GDM1 (cell line): ENCODE data around the gene RXRG.
A peak's percentile ranks its signal among the peaks of the same experiment; 100 is the strongest.

Experiments used
- DNase-seq: peaks from one replicate; lab custom pipeline; 2025; lab: John Stamatoyannopoulos, UW

The RXRG gene

DNA sequence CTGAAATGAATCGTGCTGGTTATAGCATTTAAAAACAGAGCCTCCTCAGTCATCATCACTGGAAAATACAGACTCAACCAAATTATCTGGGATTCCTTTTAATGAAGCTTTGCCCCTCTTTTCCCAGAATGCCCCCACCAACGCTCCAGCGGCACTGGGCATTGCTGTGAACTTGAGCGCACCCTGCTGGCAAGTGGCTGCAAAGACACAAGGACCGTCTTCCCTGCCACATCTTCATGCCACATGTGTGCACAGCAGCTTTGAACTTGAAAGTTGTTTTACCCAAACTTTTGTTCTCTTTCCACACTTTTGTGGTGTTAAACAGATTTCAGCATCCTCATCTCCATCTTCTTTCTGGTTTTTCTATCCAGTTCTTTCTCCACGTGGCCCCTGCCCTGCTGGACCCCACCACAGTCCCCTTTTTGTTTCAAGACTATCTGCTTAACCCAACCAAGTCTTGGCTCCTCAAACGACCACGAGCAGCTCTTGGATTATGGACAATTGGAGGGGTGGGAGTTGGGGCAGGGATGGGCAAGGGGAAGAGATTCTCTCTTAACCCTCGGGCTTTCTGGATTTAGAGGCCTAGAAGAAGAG lies 75.6 kb downstream of the RXRG start:
- DNase-seq: no peak

DNA sequence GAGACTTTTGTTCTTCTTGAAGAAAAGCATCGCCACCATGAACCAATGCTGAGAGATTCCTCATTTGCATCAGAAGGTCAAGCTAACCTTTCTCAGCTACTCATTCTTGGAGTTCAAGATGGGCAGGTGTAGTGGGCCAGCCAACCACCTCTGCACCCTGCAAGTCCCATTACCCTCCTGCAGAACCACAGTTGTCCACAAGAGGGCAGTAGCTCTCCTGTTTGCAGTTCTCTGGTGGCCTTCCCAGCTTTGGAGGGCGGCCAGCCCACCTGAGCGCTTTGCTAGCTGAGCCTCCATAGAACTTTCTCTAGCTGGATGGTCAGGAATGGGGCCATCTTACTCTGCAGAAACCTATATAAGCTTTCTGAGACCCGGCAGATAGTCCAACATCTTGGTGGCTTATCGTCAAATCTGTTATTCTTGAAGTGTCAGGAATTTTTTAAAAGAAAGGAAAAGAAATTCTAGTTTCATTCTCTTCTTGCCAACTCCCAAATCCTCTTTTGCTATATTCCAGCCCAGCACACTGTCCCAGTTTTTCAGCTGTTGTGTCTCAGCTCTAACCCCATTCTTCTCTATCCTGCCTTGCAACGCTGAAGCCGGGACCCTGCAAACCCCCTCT lies 77.4 kb downstream of the RXRG start:
- peak; percentile 19 for DNase-seq

DNA sequence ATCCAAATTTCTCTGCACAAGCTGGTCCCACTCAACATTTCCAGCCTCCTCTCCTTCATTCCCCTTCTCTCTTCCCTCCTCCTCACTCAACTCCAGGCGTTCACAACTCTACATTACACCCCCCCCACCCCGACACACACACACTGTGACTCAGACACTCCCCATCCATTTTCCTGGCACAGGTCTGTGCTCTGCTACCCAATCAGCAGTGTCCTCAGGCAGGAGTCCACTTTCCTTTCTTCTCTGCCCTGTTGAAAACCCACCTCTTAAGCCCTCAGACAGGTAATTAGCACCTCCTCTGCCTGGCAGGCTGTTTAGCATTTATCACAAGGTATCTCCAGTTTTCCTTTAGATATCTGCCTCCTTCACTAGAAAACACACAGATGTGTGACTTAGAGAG lies 79.6 kb downstream of the RXRG start:
- DNase-seq: no peak

DNA sequence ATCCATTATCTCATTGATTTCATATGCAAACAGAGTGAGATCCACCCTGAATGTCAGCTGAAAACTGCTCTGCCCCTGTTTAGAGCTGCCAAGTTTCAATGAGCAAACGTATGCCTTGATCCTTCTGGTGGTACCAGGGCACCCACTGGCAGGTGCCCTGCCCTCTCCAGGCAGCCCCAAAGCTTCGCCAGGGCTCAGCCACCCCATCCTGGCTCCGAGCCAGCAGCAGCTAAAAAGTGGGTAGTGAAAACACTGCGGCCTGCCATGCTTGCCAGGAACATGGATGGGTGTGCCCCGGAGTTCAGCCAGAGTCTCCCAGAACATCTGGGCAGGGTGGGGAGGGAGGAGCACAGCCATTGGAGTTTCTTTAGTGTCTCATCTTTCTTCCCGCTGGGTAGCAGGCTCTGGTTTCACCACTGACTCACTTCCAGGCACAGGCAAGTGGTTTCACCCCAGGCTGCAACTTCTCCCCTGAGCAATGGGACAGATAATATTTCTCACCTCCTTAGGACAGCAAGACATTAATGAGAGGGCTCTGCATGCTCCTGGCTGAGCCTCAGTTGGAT lies 80.3 kb downstream of the RXRG start:
- DNase-seq: no peak

DNA sequence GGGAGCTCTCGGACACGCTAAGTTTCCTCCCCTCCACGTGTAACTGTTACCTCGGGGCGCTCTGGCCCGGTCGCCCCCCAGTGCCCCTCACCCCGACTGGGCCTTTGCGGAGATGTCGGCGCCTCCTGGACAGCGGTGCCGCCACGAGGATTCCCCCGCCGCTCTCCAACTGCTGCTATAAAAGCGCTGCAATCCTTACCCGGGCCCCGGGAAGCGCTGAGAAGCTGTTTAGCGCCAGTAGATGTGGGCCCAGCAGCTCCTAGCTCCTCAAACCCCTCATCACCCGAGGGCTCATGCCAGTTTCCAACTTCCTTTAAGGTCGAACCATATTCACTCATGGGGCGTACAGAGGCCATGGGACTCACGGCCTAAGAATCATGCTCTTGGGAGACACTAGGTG lies 88.0 kb downstream of the RXRG start:
- DNase-seq: no peak

DNA sequence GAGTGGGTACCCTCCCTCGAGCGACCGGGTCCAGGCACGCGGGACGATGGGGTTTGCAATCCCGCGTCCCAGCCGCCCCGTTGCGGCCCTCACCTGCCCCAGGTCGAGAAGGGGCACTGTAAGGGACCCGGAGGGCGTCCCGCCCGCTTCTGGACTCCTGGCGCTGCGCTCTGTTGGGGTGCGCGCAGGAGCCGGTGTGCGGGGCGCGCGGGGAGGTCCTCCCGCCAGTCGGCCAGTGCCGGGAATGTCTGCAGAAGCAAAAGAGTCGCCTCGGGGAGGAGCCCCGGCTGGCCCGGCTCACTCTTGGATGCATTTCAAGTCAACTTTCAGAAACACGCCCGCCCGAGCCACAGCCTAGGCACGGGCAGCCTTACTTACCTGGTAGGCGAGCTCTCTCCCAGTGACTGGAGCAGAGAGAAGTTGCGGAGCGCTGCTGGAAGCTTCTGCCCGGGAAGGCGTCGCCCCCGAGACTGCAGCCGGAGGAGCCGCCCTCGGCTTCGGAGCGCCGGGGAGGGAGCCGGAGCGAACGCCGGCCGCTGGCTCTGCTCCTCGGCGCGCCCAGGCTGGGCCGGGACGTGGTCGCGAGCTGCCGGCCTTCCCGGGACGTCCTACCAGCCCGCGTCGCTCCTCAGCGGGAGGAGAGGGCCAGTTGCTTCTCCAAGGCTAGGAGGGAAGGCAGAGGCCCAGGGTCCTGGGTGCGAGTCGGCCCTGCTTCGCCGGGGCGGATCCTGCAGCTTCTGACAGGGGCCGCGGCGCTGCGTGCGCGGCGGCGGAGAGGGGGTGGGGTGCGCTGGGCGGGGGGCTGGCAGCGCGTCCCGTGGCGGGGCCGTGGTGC lies 88.7 kb downstream of the RXRG start, which contains the start of gene LMX1A:
LMX1A (minus strand) TSS at position 739 of the 835 bp plus-strand sequence. CDS start 1,156 bp downstream, outside the sequence.
- no peak for DNase-seq

DNA sequence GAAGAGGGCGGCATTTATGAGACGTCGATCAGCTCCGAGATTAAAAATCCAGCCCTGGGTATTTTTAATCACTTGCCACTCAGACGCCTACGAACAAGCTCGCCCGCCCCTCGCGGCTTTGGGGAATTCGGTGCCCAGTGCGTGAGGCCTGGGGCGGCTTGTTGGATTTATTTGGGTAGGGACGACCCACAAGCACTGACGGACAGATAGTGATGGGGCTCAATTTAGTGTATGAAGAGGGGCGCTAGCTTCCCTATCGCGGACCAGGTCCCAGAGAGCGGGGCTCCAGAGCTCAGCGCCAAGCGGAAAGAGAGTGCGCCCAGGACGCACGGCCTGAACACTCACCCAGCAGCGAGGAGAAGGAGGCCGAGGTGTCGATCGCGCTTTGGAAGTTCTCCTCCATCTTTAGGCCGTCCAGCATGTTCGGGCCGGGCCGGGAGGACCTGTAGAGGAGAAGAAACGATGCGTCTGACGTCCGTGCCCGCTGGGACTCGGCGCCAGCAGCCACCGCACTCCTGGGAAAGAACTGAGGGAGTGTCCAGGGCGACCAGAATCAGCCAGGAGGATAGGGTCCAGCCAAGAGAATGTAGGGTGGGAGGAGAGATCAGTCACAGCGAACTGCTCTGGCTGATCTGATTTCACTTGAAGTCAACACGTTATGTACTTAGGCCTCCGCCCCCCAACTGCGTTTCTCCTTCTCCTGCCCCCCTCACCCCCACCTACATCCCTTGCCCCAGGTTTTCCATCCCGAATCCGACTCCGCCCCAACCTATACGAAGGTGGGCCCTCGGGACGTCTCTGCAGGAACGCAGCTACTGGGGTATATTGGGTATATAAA lies 89.6 kb downstream of the RXRG start:
- DNase-seq: no peak

DNA sequence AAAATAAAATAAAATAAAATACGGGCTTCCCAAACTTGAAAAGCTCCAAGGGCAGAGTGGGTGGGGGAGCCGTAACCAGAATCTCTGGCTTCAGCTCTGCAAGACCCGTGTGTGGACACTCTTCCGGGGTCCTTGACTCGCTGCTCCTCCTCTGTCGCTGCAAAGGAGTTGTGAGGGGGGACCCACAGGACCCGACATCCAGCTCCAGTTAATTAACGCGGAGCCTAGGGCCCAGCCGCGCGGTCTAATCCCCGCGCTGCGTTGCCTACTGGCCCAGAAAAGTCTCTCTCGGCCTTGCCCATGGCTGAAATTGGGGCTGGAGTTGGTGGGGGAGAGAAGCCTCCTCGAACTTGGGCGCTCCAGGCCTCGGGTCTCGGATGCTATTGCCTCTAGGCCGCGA lies 90.2 kb downstream of the RXRG start:
- no peak for DNase-seq

DNA sequence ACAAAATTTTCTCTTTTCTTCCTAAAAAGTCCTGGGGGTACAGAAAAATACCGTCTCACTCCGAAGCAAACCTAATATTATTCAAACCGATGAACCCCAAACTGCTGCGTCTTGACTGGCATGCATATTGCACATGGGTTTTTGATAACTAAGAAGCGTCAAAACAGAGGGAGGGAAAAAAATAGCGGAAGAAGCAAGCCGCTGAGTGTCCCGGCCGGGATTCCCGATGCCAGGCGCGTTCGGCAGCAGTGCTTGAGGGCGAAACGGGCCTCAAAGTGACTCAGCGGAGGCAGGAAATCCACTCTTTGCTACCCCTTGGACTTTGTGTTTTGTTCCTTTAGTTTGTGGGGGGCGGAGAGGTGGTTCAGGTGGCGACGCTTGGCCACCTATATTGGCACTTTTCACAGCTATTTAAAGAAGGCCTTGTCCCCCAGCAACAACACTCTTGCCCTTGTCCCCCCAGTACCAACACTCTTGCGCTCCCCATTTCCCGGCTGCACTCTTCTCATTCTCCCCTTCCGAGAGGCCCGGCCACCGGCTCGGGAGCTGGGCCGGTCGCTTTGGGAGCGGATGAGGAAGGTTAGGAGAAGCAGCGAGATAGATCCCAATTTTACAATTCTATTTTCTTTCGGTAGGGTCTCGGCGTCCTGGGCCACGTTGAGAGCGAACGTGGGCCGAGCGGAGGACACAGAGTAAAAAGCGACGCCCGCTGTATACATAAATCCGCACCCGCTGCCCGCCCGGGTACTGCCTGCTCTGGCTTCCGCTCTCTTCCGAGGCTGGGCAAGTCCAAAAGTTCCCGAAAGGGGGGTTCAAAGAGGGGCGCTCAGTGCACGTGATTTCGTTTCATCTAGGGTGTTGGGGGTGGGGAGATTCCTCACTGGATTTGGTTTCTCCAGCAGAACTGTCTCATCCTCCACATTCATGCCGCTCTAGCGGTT lies 90.9 kb downstream of the RXRG start:
- DNase-seq: no peak

DNA sequence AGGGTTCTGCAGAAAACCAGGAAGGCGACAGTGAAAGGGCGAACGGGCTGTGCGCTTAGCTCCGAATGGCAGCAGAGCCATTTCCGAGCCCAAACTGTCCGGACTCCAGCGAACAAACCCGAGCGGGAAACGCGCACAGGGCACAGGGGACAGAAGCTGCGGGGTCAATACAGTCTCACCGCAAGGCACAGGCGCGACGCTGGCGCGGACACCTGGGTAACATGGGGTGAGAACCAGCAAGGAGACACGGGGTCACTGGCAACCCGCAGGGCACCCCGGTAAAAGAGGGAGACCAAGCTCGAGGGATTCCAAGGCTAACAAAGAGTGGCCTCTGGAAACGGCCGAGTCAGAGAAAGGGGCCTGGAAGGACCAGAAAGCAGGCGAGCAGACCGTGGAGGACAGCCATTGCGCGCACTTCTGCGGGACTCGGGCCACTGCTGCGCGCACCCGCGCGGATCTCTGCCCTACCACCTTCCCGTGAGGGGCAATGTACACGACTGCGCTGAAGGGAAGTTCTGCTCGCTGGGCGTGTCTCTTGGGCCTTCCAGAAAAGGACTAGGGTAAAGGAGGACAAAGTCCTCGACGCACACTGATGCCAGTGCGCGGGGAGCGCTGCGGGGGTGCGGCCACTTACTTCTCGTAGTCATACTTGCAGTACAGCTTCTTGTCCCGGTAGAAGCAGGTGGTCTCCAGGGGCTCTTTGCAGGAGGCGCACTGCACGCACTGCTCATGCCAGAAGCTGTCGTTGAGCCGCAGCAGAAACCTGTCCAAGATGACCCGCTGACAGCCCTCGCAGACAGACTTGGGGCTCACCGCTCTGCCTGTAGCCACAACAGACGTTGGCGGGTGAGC lies 92.3 kb downstream of the RXRG start:
- DNase-seq: no peak

DNA sequence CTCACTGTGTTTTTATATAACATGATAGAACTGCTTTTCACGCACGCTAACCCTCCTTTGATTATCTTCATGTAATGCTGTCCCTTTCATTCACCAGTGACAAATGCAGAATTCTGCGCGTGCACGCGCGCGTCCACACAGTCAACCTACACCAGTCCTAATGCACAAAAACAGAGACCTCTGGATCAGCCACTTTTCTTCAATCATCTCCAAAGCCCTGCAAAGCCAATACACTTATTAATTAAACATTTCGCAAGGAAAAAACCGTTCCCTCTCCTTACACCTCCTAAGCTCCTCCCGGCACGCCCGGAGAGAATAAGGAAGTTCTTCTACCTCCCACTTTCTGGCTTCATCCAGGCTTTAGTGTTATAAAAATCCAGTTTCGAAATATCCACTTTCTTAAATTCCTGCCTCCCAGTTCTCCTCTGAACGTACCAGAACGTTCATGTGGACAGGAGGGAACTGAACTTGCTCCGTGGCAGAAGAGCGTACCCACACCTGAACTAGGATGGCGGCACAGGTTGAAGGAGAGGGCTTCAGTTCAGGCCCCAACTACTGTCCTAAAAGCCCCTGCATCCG lies 93.0 kb downstream of the RXRG start:
- DNase-seq: no peak
